ENCODE data around the gene OR10P1. TPM values are rescaled to one million over a fixed set of nuclear protein-coding genes. Genes with fewer than 3 reads are reported as not detected.
A peak's percentile ranks its signal among the peaks of the same experiment; 100 is the strongest.

The OR10P1 gene
- total RNA-seq, 1 donor from 2014 or later = not detected

- Mint-ChIP-seq H3K27me3 (peaks cover 32% of the 10 kb centered on the region), H3K4me1 (ENCODE audit: unreplicated experiment) (no peaks in the 10 kb centered on the region), H3K9me3 (no peaks in the 10 kb centered on the region), H3K4me3 (no peak overlapping the region), H3K36me3 (no peaks in the 10 kb centered on the region), H3K27ac (no peak overlapping the region)
- no peak for DNase-seq (ENCODE audit: extremely low spot score, unreplicated experiment)
- peak; percentile 58 for TF ChIP-seq CTCF (conservative IDR thresholded peaks at IDR 0.05)
Observed at GRCh38 chr12:55659486-55660385, 23.0 kb downstream of the OR10P1 start.

GRCh38 chr12:55663391-55663790 lies 26.7 kb downstream of the OR10P1 start:
- DNase-seq (ENCODE audit: extremely low spot score, unreplicated experiment) = no peak
- Mint-ChIP-seq H3K9me3 (no peaks in the 10 kb centered on the region), H3K4me3 (no peak overlapping the region)

DNA sequence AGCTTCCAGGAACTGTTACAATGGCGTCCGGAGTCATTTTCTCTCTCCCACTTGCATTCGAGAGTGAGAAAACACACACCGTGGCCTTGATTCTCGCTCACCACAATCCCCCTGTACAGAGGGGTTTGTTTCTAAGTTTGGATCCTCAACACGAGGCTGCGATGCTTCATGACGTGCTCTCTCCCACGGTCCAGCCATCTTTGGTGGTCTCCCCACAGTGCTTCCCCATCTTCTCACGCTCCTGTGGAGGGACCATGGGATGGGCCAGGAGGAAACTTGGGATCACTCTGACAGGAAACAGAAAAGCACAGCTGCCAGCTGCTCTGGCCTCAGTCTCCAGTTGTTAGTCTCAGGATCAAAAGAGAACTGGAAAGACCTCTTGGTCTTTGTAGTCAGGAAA lies 28.1 kb downstream of the OR10P1 start:
- no peak overlapping the region for H3K27ac Mint-ChIP-seq
- peaks cover 7% of the 10 kb centered on the region for H3K27me3 Mint-ChIP-seq
- no peaks in the 10 kb centered on the region for H3K9me3 Mint-ChIP-seq
- H3K4me1 Mint-ChIP-seq (ENCODE audit: unreplicated experiment) = no peaks in the 10 kb centered on the region
- DNase-seq (ENCODE audit: extremely low spot score, unreplicated experiment) = no peak
- TF ChIP-seq CTCF (conservative IDR thresholded peaks at IDR 0.05) = no peak
- H3K36me3 Mint-ChIP-seq = no peaks in the 10 kb centered on the region
- H3K4me3 Mint-ChIP-seq = no peak overlapping the region

More at GRCh38 chr12:55663391-55663790, 26.7 kb downstream of the OR10P1 start:
- Mint-ChIP-seq H3K4me1 (ENCODE audit: unreplicated experiment) (no peaks in the 10 kb centered on the region), H3K36me3 (no peaks in the 10 kb centered on the region), H3K27ac (no peak overlapping the region), H3K27me3 (peaks cover 15% of the 10 kb centered on the region)
- no peak for TF ChIP-seq CTCF (conservative IDR thresholded peaks at IDR 0.05)

DNA sequence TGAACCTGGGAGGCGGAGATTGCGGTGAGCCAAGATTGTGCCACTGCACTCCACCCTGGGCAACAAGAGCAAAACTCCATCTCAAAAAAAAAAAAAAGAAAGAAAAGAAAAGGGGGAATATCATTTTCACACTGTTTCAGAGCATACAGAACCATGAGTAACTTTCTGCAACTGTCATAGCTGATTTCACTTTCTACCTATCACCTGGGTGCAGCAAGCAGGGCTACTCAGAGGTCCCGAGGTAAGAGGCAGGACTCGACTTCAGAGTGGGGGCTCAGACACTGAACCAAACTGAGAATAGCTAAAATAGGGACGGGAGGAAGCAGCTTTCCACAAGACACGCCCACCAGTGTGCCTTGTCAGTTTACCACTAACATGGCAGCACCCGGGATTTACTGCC lies 29.8 kb downstream of the OR10P1 start:
- DNase-seq (ENCODE audit: extremely low spot score, unreplicated experiment) = peak; percentile 39
- H3K27me3 Mint-ChIP-seq = peaks cover 7% of the 10 kb centered on the region
- no peaks in the 10 kb centered on the region for H3K4me1 Mint-ChIP-seq (ENCODE audit: unreplicated experiment)
- no peak overlapping the region for H3K27ac Mint-ChIP-seq
- H3K4me3 Mint-ChIP-seq = no peak overlapping the region
- H3K9me3 Mint-ChIP-seq = no peaks in the 10 kb centered on the region
- no peaks in the 10 kb centered on the region for H3K36me3 Mint-ChIP-seq
- TF ChIP-seq CTCF (conservative IDR thresholded peaks at IDR 0.05) = no peak

DNA sequence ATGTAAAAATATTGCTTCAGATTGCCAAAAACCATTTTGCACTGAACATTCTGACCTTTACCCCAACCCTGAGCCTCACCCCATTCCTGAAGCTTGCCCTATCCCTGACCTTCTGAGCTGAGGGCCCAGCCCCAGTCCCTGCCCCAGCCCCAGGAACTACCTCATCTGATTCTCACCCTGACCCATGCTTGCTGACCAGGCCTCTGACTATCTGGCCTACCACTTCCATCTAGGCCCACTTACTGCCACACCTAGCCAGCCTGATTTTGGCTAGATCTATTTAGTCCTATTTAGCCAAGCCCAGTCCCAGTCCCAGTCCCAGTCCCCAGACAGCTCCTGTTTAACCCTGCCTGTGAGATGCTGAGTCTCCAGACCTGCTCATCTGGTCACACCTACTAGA lies 33.6 kb downstream of the OR10P1 start:
- Mint-ChIP-seq H3K4me3 (no peak overlapping the region), H3K27ac (peak overlapping the region; percentile 14), H3K9me3 (no peaks in the 10 kb centered on the region)

More for the DNA sequence above, 33.6 kb downstream of the OR10P1 start:
- no peak for DNase-seq (ENCODE audit: extremely low spot score, unreplicated experiment)
- Mint-ChIP-seq H3K4me1 (ENCODE audit: unreplicated experiment) (no peaks in the 10 kb centered on the region), H3K27me3 (peaks cover 15% of the 10 kb centered on the region), H3K36me3 (no peaks in the 10 kb centered on the region)
- no peak for TF ChIP-seq CTCF (conservative IDR thresholded peaks at IDR 0.05)

All from type B pancreatic cell (in vitro differentiated cells).